Measurements from ENCODE around the gene FBXL17.

FBXL17 gene

DNA sequence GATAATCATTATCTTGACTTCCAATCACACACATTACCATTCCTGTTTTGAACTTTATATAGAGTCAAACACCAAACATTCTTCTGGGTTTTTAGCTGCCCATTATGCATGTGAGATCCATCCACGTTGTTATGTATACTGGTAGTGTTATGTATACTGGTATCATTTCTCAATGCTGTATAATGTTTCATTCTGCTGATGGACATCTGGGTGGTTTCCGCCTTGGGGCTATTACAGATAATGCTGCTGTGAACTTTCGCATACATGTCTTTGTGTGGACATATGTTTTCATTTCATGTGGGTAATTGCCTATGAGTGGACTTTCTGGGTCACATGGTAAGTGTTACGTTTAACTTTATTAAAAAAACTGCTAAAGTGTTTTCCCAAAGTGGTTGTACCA lies 493.4 kb downstream of the FBXL17 start:
- DNase-seq = no peak

DNA sequence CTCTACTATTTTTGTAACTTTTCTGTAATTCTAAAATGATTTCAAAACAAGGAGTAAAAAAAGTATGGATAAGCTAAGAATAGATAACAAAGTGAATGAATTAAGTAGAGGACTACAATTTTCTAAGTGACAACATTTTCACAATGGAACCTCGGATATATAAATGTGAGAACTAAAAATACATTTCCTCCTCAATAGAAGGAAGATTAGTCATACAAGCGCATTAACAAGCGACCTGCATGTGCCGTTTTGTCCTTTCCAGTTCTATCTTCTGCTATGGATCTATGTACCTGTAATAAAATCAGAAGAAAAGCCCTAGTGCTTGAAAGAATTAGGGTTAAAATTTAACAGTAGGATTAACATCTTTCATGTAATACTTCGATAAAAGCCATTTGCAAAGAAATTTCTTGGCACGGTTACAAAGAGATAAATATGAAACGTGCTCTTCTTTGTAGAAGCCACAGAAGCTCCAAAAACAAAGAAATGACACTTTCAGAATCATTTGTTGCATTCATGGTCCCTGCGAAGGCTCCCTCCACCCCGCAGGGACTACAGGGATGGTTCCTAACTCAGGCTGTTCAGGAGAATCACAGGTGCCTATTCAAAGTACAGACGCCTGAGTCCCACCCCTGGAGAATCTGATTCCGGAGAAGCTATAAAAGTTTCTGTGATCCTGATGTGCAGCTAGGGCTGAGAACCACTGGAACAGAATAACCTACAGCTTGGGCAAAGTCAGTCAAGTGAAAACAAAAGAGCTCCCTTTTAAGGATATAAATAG lies 494.5 kb downstream of the FBXL17 start:
- no peak for DNase-seq

DNA sequence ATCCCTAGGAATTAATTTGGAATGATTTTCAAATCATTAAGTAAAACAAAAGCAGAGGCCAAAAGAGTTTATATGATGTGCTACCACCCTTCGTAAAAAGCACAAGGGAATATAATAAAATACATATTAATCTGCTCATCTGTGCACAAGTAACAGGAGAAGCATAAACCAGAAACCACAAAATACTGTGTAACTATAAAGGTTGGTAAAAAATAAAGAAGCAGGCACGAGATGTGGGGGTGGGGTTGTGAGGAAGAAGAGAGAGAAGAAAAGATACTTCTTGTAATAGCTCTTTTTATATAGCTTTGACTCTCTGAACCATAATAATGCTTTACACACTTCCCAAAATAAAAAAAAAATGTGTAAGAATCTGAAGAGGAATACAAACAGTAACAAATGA lies 496.3 kb downstream of the FBXL17 start:
- no peak for DNase-seq

DNA sequence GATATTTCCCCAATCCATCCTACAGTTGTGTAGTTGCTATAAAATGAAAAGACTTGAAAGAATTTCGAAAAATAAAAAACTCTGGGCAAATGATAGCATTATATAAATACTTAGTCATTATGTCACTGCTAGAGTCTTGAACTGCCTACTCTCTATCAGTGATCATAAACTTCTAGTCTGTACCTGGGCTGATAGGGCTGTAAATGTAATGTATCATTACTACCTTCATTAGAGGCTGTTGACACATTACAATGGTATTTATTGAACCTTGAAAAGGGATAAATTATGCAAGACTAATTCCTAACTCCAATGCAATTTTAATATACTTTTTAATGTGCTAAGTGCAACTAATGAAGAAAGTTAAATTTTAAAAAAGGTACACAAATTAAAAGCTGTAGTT lies 497.0 kb downstream of the FBXL17 start:
- DNase-seq = no peak

DNA sequence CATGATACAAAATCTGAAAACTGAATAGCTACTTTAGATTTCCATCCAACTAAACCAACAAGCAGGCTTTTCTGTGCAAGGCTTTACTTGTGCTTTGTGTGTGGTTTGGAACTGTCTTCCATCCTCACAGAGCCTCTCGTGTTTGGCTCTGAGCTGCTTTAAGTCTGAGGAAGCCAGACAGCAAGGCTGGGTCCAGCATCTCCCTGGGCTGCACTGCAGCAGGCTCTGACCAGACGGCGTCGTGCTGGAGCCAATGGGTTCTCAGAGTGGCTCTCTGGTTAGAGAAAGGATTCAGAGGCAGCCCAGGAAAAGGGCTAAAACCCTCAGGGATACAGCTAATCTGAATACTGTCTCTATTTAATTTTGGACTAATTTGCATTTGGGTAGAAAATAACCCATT lies 503.2 kb downstream of the FBXL17 start:
- no peak for DNase-seq

DNA sequence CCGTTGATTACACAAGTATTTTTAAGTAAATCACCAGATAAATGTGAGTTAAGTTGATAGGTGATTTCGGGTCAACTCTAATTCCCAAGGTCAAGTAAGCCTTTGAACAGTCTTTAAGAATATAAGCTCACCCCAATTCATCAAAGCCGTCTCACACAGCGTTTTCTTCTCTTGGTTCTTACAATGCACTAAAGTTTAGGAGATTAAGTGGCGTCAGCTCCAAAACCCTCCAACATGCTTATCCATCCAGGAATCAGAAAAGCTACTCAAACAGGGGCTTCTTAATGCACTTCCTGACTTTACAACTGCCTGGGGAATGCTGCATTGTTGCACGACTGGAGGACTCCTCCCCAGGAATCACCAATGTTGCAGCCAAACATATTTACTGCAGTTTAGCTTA lies 505.0 kb downstream of the FBXL17 start:
- no peak for DNase-seq

DNA sequence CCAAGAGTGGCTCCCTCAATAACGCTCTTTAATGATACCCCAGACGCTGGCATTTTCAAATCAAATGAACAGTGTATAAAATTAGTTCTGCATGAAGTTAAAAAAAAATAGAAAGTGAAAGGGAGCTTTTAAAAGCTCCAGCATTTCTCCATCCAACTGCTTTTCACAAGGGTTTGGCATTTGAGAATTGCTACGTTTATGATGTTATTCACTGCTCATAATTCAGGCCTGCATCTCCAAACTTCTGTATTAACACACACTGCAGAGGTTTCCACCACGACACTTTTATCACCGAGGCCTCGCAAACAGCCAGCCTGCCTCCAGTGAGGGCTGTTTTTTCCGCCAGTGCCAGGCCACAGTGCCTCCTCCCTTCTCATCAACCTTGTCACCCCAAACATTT lies 505.6 kb downstream of the FBXL17 start:
- no peak for DNase-seq

DNA sequence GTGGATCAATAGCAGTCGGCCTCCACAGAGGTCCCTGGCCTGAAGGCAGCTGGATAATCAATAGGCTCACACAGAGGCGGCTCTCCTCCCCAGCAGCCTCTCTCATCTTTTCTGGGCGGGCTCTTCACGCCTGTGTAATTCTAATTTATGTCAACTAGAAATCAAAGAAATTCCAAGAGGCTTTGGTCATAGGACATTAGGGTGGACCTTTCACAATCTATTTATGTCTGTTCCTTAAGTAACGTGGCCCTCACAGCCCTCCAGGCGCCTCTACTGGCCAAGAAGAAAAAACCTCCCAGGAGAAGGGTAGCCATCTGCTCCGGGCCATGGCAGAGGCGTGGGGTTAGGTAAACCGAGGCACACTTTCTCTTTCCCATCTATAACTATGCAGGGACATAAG lies 506.1 kb downstream of the FBXL17 start:
- no peak for DNase-seq

DNA sequence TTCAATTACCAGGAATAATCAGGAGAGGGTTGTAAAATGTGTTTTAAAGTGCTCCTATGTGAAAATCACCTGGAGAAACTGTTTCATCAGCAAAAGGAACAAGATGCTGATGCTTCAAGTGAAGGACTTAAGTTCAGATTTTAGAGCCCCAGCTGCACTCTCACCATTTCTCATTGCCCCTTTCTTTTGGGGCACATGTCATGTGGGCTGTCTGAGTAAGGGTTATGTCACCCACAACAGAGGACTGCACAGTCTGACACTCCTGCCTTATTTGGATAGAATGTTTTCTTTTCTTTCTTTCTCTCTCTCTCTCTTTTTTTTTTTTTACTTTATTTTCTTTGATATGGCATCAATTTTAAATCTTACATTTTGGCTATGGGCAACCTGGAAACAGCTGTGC lies 507.1 kb downstream of the FBXL17 start:
- no peak for DNase-seq

DNA sequence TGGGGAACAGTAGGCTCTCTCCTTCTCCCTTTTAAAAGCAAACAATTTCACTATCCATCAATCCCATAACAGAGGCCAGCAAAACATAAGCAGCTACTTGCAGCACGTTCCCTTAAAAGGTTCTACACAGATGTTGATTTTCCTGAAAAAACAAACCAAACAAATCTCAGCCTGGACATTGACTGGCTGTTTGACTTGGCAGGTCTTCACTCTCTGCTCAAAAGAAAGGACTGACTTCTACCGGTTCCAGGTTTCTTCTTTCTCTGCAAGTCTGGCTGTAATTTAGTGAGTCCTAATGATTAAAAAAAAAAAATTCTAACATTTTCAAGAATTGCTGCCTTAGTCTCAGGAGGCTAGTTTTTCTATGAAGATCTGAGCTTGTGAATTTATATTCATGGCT lies 508.0 kb downstream of the FBXL17 start:
- DNase-seq = peak in 1 of 2 experiments; percentile 10

DNA sequence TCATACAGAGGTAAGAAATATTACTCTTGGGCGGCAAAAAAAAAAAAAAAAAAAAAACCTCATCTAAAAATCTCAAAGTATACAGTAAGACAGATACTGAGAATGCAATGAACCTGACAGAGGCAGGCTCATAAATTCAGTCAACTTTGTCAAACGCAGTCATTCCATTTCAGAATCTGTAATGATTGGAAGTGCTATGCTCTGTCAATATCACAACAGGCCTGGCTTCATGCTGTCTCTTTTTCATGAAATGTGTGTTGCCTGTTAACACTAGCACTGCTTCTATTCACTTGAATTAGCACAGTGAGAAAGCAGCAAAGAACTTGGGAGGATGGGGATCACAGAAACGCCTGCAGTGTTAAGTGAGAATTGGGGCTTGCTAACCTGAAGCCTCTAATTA lies 510.9 kb downstream of the FBXL17 start:
- DNase-seq = no peak

DNA sequence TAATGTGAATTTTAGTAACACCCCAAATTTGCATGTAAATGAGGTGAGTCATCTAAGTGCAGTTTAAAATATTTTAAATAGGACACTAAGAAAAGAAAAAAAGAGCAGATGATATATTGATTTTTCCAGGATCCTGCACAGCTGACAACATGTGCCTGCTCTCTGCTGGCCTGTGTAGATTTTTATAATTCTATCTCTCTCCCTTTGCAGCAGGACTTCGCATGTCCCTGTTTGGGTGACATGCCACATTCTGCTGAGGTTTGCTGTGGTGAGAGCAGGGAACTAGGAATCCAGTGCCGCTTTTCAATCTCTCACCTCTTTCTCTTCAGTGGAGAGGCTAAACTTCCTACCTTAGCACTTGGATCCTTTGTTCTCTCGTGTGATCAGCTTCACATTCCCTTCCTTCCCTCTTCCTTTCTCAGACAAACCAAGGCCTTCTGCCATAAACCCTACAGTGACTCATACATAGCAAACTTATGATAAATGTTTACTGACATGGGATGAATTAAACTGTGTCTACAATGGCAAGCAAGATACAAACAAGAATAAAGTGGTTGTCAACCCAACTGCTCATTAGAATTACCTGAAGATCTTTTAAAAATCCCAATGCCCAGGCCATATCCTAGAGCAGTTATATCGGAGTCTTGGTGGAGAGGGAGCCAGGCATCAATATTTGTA lies 512.3 kb downstream of the FBXL17 start:
- no peak for DNase-seq

DNA sequence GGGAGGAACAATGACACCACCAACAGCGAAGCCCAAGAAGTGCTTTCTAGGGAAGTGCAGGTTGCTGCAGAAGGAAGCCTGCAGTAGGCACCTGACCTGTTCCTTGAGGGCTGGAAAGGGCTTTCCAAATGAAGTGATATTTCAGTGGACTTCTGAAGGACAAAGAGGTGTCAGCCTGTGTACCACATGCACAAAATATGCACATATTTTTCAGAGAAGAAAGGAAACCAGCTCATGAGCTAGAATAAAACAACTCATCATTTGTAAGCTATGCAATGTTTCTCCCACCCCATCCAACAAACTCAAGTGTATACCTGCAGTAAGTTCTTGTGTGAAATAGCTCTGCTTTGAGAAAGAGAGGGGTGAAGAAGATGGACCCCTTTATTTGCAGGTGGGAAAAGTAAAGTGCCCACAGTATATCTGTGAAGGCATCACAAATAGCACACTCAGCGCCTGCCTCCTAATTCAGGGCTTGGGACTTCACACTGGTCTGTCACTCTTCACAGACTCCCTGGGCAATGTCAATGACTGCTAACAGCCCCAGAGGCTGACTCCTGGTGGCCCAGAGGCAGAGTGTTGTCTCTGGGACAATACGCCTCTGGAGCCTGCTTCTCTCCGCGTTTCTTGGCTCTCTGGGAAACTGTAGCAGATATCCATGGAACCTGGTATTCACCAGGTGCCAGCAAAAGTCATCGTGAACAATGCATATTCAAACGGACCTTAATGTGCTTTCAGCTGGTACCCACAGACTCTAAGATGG lies 513.1 kb downstream of the FBXL17 start:
- no peak for DNase-seq

DNA sequence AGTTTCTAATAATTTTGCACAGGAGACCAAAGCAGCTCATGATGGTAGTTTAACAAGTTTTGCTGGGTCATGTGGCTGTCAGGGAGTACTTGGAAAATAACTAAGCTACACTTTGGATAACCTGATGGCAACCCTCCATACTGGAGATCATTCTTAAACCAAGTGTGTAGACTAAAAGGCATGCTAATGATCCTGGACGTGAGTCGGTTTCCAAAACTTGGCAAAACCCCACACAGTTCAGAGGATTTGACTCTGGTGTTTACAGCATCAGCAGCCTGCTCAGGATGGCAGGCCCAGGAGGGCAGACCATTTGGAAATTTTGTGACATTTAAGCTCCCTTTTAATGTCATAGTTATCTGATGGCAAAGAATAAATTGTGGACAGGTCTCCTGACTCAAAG lies 514.6 kb downstream of the FBXL17 start:
- DNase-seq = peak in 1 of 2 experiments; percentile 9

DNA sequence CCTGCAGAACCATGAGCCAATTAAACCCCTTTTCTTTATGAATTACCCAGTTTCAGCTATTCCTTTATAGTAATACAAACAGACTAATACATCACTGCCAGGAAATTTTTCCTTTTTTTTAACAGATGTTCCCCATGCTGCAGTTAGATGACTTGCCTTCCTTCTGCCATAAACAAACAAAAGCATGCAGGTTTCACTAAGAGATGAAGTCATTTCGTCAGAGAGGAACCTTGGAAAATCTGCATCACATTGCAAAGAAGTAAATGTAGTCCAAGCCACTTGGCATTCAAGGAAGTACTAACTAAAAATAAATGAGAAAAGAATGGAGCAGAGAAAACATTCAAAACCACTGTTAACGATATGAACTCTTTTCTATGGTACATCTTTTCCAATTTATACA lies 517.1 kb downstream of the FBXL17 start:
- no peak for DNase-seq

DNA sequence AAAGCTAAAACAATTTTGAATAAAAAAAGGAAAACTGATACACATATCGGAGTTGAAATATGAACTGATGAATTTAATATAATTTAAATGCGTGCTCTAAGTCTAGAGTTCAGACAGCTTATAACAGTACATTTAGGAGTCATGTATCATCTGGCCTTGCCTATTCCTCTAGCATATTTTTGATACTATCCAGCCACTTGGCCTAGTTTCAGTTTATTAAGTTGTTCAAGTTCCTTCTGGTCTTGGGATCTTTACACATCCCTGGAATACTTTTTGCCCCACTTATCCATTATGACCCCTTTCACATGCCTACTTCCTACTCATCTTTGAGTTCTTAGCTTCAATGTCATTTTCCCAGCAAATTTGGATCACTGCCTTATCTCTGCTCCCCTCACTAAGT lies 518.8 kb downstream of the FBXL17 start:
- DNase-seq = no peak

DNA sequence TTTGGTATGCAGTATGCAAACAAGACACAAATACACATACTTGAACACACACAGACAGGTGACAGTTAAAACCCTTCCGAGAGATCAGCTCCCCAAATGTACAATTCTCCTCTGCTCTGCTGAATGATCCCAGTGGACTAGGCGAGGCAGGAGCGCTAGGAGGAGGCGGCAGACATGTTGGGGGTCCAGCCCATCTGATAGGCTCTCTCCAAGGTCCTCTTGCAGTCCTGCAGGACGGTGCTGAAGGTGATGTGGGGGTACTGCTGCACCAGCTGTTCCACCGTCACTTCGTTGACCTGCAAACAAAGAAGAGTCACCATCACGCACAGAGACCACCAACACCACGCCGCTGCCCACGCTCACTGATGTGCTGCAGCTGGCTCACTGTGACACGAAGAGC lies 520.3 kb downstream of the FBXL17 start:
- DNase-seq = no peak

DNA sequence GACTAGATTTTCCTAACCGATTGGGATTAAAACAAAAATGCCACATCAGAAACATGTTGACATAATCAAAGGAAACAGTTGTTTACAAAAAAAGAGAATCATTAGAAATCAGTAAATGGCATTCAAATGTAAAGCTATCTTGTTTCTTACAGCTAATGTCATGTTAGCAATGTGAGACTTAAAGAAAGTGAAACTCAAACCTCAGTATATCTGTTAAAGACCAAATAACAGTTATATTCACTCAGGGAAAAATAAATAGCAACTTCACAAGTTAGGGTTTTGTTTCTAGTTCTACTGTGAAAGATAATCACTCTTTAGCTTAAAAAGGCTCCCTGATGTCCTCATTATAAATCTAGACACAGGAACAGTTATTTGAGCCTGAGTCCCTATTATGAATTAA lies 521.9 kb downstream of the FBXL17 start:
- DNase-seq = no peak

DNA sequence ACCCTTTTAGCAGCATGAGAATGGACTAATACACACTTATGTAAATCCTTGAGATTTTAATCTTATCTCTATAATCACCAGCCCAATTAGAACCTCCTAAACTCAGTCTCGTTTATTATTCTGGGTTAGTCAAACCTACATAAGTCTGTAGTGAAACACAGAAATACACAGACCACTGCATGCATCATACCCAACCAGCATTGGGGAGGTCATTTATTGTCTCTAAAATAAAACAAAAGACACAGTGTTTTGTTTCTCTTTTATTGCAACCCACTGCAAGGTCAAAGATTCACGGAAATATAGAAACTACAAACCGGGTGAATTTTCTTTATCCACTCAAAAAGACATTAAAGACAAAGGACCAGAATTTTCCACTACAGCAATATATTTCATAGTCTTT lies 523.1 kb downstream of the FBXL17 start:
- no peak for DNase-seq

DNA sequence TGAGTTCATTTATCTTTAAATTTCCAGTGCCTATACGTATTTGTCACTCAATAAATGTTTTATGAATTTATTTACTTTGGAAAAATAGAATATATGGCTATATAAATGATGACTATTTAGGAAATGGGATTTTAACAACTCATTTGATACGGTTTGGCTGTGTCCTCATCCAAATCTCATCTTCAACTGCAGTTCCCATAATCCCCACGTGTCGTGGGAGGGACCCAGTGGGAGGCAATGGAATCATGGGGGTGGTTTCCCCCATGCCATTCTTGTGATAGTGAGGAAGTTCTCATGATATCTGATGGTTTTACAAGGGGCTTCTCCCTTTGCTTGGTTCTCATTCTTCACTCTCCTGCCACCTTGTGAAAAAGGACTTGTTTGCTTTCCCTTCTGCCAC lies 523.6 kb downstream of the FBXL17 start:
- DNase-seq = no peak

DNA sequence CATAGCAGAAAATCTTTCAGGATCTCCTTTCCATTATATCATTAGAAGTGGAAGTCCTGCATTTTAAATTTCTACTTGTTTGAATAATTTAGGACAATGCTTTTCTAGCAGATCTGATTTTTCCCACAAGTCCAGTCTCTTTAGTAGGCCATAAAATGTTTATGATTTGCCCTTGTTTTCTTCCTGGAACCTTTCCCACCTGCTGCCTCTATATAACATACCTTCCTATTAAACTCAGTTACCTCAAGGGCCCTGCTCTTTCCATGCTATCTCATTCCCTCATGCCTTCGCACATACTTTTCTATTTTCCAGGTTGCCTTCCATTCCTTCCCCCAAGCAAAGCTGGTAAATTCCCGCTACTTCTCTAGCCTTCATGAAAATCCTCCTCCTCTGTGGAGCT lies 524.1 kb downstream of the FBXL17 start:
- no peak for DNase-seq

DNA sequence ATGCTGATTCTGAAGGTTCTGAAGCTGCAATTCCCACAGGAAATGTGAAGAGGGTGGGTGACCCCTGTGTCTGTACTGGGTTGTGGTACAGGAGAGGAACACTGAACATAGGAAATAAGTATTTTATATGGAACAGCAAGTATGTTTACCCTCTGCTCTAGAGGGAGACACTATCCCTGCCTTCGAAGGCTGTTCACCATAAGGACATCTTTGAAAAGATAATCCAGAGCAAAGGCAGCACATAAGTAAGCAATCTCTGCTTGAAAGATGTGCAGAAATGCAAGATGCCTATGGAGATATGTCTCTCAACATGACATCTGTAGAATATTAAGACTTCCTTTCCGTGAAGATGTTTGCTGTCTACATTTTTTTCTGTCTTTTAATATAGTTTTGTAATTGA lies 526.7 kb downstream of the FBXL17 start:
- DNase-seq = no peak

DNA sequence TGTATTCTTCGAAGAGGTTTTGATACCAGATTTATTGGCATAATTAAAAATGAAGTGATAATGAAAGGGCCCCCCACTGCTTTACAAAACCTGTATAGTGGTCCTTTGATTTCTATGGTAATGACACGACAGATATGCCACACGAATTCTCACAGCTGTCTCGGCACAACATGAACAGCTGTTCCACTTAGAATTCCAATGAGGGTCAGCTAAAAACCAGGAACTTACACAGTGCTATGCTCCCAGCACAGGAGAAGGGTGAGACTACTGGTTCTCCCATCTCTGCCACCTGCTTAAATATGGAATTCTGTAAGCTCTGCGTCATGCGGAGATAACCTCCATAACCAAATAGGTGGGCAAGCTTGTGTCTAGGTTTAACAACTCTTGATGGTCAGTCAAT lies 528.2 kb downstream of the FBXL17 start:
- DNase-seq = no peak

DNA sequence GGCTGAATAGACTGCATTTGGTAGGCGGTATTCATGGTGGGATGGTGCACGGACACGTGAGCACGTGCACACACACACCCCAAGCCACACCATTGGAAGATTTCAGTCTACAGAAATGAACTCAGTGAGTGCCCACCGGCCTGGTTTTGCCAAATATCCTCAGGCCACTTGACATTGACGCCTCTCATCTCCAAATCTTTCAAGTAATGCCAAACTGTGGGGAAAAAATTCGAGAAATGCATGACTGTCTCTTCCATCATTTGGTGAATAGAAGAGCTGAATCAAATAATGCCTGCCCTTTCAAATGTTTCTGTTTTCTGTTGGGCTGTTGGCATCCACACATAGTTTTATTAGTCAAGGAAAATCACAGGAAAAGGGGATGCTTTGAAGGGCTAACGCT lies 528.9 kb downstream of the FBXL17 start:
- no peak for DNase-seq

Data from NCI-H446 (cell line).